Small intestine (tissue), 7 donors: ENCODE data around the gene TMEM37. TPM values are rescaled to one million over a fixed set of nuclear protein-coding genes. Genes with fewer than 3 reads are reported as not detected.
A peak's percentile ranks its signal among the peaks of the same experiment; 100 is the strongest.

Source experiments
- DNase-seq, 2 donors: peaks; one replicate each; pipeline versions ENCODE4 v3.0.0 to v3.0.0-alpha.2; 2013
- FAIRE-seq: peaks from 2 replicates; lab custom pipeline; 2012; peaks lifted over from hg19 to GRCh38; lab: Jason Lieb, UNC
- H3K27ac ChIP-seq, 3 donors: one replicate each; pipeline ENCODE4 v1.5.1; 2013; ENCODE audit warnings: low read length in 2 of 3, mild to moderate bottlenecking in 2 of 3, control low read depth in 1 of 3, inconsistent platforms in 1 of 3, low read depth in 1 of 3, moderate library complexity in 1 of 3
- H3K27me3 ChIP-seq, 3 donors: one replicate each; pipeline ENCODE4 v1.6.1; 2013; ENCODE audit warnings: low read length in 3 of 3, inconsistent platforms in 1 of 3; ENCODE audit not compliant: control insufficient read depth in 3 of 3, insufficient read depth in 3 of 3
- H3K36me3 ChIP-seq, 3 donors: one replicate each; pipeline ENCODE4 v1.6.1; 2013; ENCODE audit warnings: low read length in 3 of 3, inconsistent platforms in 1 of 3, low read depth in 1 of 3, mild to moderate bottlenecking in 1 of 3, moderate library complexity in 1 of 3; ENCODE audit not compliant: control insufficient read depth in 3 of 3, insufficient read depth in 2 of 3
- H3K4me1 ChIP-seq, 3 donors: one replicate each; pipeline ENCODE4 v1.6.1; 2013; ENCODE audit warnings: low read length in 2 of 3, inconsistent platforms in 1 of 3, low read depth in 1 of 3, mild to moderate bottlenecking in 1 of 3, moderate library complexity in 1 of 3; ENCODE audit not compliant: control insufficient read depth in 3 of 3, insufficient read depth in 2 of 3
- H3K4me3 ChIP-seq, 3 donors: one replicate each; pipeline ENCODE4 v1.5.1; 2013; ENCODE audit warnings: low read length in 3 of 3, control low read depth in 1 of 3, inconsistent platforms in 1 of 3, low read depth in 1 of 3, mild to moderate bottlenecking in 1 of 3, moderate library complexity in 1 of 3
- H3K9me3 ChIP-seq, 2 donors: one replicate each; pipeline ENCODE4 v1.6.1; 2013; ENCODE audit warnings: low read depth in 1 of 2, low read length in 1 of 2; ENCODE audit not compliant: control insufficient read depth in 2 of 2, insufficient read depth in 1 of 2
- WGBS, 3 donors: extraction: QIAGEN DNeasy Blood & Tissue Kit; methylation state at CpG; one replicate each; pipeline ENCODE4 v1.1.7; 2013; 5-methylcytosine and 5-hydroxymethylcytosine counted together
- polyA plus RNA-seq, 4 donors: library from polyadenylated mRNA; stranded (reverse) in 3 of 4; unstranded in 1 of 4; fragments of 200-250 nt in 3 of 4; fragments of 120-200 nt in 1 of 4; gene quantifications; one replicate each; pipeline versions ENCODE4 v1.2.1 to v1.2.3, GENCODE V29; 2013
- donor health status: healthy with polysubstance abuse.
- donor health status: control.
- donor health status: control.
- donor health status: Bipolar disorder and iron deficiency.
- donor health status: healthy.

The TMEM37 gene
- polyA plus RNA-seq, 4 donors, result 43.2 to 124 (median 84.3) TPM

- Histone ChIP-seq H3K9me3 (no peaks in the 10 kb centered on the region), H3K27ac (peak overlapping the region; percentile 85 to 98 (median 86)), H3K27me3 (no peaks in the 10 kb centered on the region), H3K4me3 (peak overlapping the region in 2 of 3 donors; percentile 71 to 85), H3K4me1 (peaks cover 5 to 77% (median 6%) of the 10 kb centered on the region in 3 donors), H3K36me3 (peaks cover 0 to 45% (median 0%) of the 10 kb centered on the region in 3 donors)
- FAIRE-seq (no peak), DNase-seq (peak in 1 of 2 donors; percentile 41)
- WGBS, 3 donors, result 64 to 80% (median 77%) methylated on average over 17 of the region's 17 CpGs
These were observed 1.3 kb downstream of the TMEM37 start for GRCh38 chr2:119432851-119433522.

- peak overlapping the region; percentile 85 to 98 (median 86) for H3K27ac ChIP-seq
- H3K4me3 ChIP-seq, result peak overlapping the region in 2 of 3 donors; percentile 71 to 85
- no peaks in the 10 kb centered on the region for H3K9me3 ChIP-seq
- H3K36me3 ChIP-seq, result peaks cover 0 to 53% (median 0%) of the 10 kb centered on the region in 3 donors
- H3K4me1 ChIP-seq, result peaks cover 5 to 77% (median 6%) of the 10 kb centered on the region in 3 donors
- H3K27me3 ChIP-seq, result no peaks in the 10 kb centered on the region
- FAIRE-seq (no peak), DNase-seq (peak; percentile 80 to 95)
- WGBS, 3 donors, result 31 to 68% (median 50%) methylated on average over 10 of the region's 10 CpGs
These were observed 2.1 kb downstream of the TMEM37 start for GRCh38 chr2:119433636-119434327.

GRCh38 chr2:119434664-119435063 is 3.0 kb downstream of the TMEM37 start:
- H3K36me3 ChIP-seq, result peaks cover 0 to 62% (median 0%) of the 10 kb centered on the region in 3 donors
- WGBS, 3 donors, result 44 to 72% (median 55%) methylated on average over 6 of the region's 6 CpGs
- no peaks in the 10 kb centered on the region for H3K27me3 ChIP-seq
- no peak for FAIRE-seq
- DNase-seq, result no peak
- H3K9me3 ChIP-seq, result no peaks in the 10 kb centered on the region
- peaks cover 0 to 77% (median 4%) of the 10 kb centered on the region in 3 donors for H3K4me1 ChIP-seq
- H3K4me3 ChIP-seq, result peak overlapping the region in 2 of 3 donors; percentile 45 to 71
- H3K27ac ChIP-seq, result peak overlapping the region; percentile 85 to 98 (median 86)

- H3K27ac ChIP-seq, result peak overlapping the region; percentile 85 to 98 (median 86)
- peak overlapping the region in 2 of 3 donors; percentile 45 to 71 for H3K4me3 ChIP-seq
- no peaks in the 10 kb centered on the region for H3K9me3 ChIP-seq
- peak; percentile 59 to 74 for DNase-seq
- WGBS, 3 donors, result 31 to 65% (median 48%) methylated on average over 6 of the region's 6 CpGs
- peaks cover 0 to 69% (median 0%) of the 10 kb centered on the region in 3 donors for H3K36me3 ChIP-seq
- no peak for FAIRE-seq
- no peaks in the 10 kb centered on the region for H3K27me3 ChIP-seq
- peaks cover 0 to 77% (median 0%) of the 10 kb centered on the region in 3 donors for H3K4me1 ChIP-seq
These were observed 3.7 kb downstream of the TMEM37 start for GRCh38 chr2:119435081-119435952.

GRCh38 chr2:119435953-119436297 is 4.3 kb downstream of the TMEM37 start:
- no peak for FAIRE-seq
- H3K27ac ChIP-seq, result peak overlapping the region; percentile 24 to 86 (median 85)
- no peak for DNase-seq
- 52 to 69% (median 67%) methylated on average over 7 of the region's 7 CpGs for WGBS, 3 donors
- peaks cover 0 to 77% (median 0%) of the 10 kb centered on the region in 3 donors for H3K4me1 ChIP-seq
- H3K27me3 ChIP-seq, result no peaks in the 10 kb centered on the region
- H3K4me3 ChIP-seq, result no peak overlapping the region
- peaks cover 0 to 74% (median 0%) of the 10 kb centered on the region in 3 donors for H3K36me3 ChIP-seq
- H3K9me3 ChIP-seq, result no peaks in the 10 kb centered on the region

- no peak for FAIRE-seq
- H3K36me3 ChIP-seq, result peaks cover 0 to 84% (median 0%) of the 10 kb centered on the region in 3 donors
- H3K27me3 ChIP-seq, result no peaks in the 10 kb centered on the region
- no peak for DNase-seq
- H3K9me3 ChIP-seq, result no peaks in the 10 kb centered on the region
- peaks cover 0 to 82% (median 0%) of the 10 kb centered on the region in 3 donors for H3K4me1 ChIP-seq
- H3K4me3 ChIP-seq, result no peak overlapping the region
- WGBS, 3 donors, result 89 to 95% (median 91%) methylated on average over 17 to 22 of the region's 22 CpGs
- H3K27ac ChIP-seq, result peak overlapping the region in 1 of 3 donors; percentile 62
These were observed 5.5 kb downstream of the TMEM37 start for GRCh38 chr2:119436993-119437772.

- Histone ChIP-seq H3K27me3 (no peaks in the 10 kb centered on the region), H3K36me3 (peaks cover 0 to 81% (median 0%) of the 10 kb centered on the region in 3 donors), H3K9me3 (no peaks in the 10 kb centered on the region), H3K4me3 (no peak overlapping the region), H3K4me1 (peaks cover 0 to 74% (median 0%) of the 10 kb centered on the region in 3 donors), H3K27ac (peak overlapping the region in 1 of 3 donors; percentile 62)
- no peak for FAIRE-seq
- peak in 1 of 2 donors; percentile 70 for DNase-seq
- WGBS, 3 donors, result 33 to 65% (median 44%) methylated on average over 6 of the region's 6 CpGs
These were observed 6.5 kb downstream of the TMEM37 start for GRCh38 chr2:119438128-119438656.
